Fibroblast of lung (primary cell): ENCODE data around the gene WDR89.

Experiments
- EZH2 ChIP-seq: IDR thresholded peaks from 2 replicates; pipeline ENCODE4 v1.5.1; 2012; ENCODE audit warnings: low read length, control low read depth, mild to moderate bottlenecking; ENCODE audit errors: missing control alignments
- TF ChIP-seq, protein P1 (sequence below), 2 donors: IDR thresholded peaks in 1 of 2; conservative IDR thresholded peaks in 1 of 2; 1 replicate in 1 of 2; 2 replicates in 1 of 2; pipeline ENCODE4 v1.5.1; 2011 to 2012; ENCODE audit warnings: low read length in 2 of 2, control low read depth in 1 of 2, inconsistent platforms in 1 of 2, low read depth in 1 of 2, mild to moderate bottlenecking in 1 of 2

DNA sequence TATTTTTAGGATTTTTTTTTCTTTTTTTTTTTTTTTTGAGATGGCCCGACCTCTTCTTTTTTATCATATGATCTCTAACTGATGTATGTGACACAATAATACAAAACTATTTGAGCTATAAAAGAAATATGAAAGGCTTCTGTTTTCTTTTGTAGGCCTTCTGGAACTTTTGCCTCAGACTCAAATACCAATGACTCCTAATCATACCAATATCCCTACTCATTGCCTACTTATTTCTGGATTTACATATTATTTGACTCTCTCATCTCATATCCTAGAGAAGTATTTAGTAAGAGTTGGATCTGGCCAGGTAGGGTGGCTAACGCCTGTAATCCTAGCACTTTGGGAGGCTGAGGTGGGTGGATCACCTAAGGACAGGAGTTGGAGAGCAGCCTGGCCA lies 12.7 kb upstream of the WDR89 start:
- TF ChIP-seq, protein P1, sequence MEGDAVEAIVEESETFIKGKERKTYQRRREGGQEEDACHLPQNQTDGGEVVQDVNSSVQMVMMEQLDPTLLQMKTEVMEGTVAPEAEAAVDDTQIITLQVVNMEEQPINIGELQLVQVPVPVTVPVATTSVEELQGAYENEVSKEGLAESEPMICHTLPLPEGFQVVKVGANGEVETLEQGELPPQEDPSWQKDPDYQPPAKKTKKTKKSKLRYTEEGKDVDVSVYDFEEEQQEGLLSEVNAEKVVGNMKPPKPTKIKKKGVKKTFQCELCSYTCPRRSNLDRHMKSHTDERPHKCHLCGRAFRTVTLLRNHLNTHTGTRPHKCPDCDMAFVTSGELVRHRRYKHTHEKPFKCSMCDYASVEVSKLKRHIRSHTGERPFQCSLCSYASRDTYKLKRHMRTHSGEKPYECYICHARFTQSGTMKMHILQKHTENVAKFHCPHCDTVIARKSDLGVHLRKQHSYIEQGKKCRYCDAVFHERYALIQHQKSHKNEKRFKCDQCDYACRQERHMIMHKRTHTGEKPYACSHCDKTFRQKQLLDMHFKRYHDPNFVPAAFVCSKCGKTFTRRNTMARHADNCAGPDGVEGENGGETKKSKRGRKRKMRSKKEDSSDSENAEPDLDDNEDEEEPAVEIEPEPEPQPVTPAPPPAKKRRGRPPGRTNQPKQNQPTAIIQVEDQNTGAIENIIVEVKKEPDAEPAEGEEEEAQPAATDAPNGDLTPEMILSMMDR (conservative IDR thresholded peaks at IDR 0.05 in 1 of 2, IDR thresholded peaks at IDR 0.05 in 1 of 2; ENCODE audit: low read depth in 1 of 2, low read length in 2 of 2): no peak
- no peak for TF ChIP-seq EZH2
